ACHN (cell line): ENCODE results near the gene PRKCZ.

Experiments used
- DNase-seq: peaks from one replicate; pipeline ENCODE4 v3.0.0-alpha.2; 2015
- in situ Hi-C: cut with HindIII; loops from 2 replicates; pipeline ENCODE4 v1.10.0; 2017; ENCODE audit warnings: low sequenced_read_pairs, low pct_ligation_motif_present, low pct_unique_long_range_greater_than_20kb

PRKCZ gene

DNA sequence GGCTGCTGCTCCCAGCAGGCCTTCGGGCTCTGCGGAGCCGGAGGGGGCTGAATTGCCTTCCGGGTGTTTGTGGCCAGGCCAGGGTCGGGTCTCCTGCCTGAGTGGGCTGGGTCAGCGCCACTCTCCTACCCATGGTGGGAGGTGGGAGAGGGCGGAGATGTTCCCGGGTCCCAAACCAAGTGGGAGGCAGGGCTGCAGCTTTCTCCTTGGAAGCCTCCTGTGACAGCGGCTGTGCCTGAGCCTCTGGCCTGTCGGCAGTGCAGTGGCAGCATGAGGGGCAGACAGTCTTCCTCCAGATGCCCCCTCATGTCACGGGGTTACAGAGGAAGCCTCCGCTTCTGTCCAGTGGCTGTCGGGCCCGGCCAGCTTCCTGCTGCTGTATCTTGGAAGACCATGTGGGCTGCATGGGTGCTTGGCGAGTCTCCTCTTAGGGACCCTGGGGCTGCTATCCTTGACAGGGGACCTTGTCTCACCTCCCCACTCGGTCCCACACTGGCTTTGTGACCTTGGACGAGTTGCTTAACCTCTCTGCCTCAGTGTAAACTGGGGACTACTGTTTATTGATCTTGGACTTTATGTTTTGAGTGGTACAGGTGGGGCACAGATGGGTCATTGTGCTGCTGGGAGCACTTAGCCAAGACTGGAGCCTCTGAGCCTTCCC lies 182.2 kb downstream of the PRKCZ start:
- DNase-seq = no peak
- in situ Hi-C loops = no loop called here

DNA sequence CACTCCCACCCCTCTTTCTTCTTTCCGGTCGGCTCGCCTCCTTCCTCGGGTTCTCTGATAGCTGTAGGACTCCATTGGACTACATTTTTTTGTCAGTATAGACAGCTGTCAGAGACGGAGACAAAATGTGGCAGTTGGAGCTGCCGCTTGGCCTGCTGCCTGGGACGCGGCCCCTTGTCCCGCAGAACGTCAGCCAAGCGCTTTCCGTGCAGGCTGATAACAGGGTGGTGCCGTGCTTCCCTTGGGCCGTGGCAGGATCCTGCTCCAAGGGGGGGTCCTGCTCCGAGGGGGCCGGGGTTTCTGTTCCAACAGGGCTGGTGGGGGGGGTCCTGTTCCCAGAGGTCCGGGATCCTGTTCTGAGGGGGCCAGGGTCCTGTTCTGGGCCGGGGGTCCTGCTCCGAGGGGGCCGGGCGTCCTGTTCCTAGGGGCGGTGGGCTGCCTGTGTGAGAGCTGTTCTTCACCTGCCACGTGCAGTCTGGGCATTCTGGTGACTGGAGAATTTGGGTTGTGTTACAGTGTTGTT lies 182.8 kb downstream of the PRKCZ start:
- in situ Hi-C loops = no loop called here
- no peak for DNase-seq

DNA sequence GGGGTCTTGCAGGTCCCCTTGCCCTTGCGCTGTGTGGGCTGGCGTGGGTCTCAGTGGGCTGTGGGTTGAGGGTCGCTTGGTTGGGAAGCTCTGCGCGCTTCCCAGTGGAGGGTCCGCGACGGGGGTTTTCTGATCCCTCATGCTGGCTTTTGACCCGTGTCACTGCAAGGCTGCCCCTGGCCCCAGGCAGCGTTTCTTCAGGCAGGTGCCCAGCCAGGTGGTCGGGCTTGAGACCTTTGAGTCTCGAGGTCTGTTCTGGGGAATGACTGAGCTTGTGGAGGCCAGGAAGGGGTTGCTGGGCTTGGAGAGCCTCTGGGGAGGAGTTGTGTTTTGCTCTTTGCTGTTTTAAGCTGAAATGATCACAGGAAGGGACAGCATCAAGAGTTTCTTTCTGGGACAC lies 183.3 kb downstream of the PRKCZ start:
- in situ Hi-C loops = no loop called here
- DNase-seq = no peak

DNA sequence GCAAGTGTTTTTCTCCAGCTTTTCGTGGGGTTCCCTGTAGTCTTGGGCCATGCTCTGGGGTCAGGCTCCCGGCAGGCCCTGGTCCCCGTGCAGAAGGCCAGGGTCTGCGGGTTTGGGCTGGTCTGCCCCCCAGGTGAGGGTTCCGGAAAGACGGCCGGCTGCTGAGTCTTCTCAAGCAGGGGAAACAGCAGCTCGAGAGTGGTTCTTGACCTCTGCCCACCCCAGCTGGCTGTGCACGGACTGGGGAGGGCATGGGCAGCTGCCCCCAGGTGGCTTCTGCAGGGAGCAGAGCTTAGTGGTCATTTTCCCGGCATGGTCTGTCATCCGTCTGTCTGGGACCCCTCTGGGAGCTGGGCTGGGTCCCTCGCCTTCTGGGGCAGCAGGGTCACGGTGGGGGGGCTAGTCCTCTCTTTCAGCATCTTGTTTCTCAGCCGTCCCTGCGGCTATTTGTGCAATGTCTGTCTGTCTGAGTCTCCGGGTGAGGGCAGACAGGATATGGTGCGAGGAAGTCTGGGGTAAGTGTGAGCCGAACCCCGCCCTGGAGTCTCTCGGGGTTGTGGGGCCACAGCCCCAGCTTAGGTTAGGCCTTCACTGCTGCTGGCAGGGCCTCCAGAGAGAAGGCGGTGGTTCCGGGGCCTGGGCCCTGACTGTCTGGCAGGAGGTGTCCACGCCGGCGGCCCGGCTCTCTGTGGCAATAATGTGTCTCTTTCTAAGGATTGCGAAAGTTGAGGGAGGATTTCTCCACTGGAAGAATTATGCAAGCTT lies 184.0 kb downstream of the PRKCZ start:
- DNase-seq = no peak
- in situ Hi-C loops = no loop called here

DNA sequence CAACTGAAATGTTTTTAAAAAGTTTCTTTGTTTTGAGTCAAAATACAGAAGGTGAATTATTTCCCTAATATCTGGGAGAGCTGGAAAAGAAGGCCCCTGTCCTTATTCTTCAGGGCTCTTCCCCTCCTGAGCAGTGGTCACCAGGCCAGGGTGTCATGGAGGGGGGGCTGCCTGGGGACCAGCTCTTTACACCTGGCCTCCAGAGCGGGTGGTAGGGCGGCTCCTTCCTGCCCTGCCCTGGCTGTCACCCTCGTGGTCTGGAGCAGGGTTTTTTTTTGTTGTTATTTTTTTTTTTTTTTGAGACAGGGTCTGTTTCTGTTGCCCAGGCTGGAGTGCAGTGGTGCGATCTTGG lies 184.5 kb downstream of the PRKCZ start:
- DNase-seq = no peak
- in situ Hi-C loops = no loop called here
